Left colon (tissue), 2 donors: ENCODE data around the gene SENP2. TPM values are rescaled to one million over a fixed set of nuclear protein-coding genes. Genes with fewer than 3 reads are reported as not detected.
"Not testable (repeated sequence)": the region's sequence is repeated elsewhere in the genome, so short reads cannot be mapped to it uniquely, and the experiment has no call there.

Experiments used
- ATAC-seq: fragments of 200-7000 bp; cut with Tn5 transposase; one replicate; pipeline ENCODE4 v1.9.1; 2020; ENCODE audit warnings: mild to moderate bottlenecking, moderate library complexity
- DNase-seq, 2 donors: peaks; one replicate each; pipeline ENCODE4 v3.0.0-alpha.2; 2020
- intact Hi-C, 2 donors: fragments of 100-400 bp; cut with DNase I in 1 of 2; cut with micrococcal nuclease in 1 of 2; formaldehyde crosslinking; loops; one replicate each; pipeline versions ENCODE4 v1.11.2 to v1.14.0; 2022; cut with DNase I, micrococcal nuclease
- long read RNA-seq: library from polyadenylated mRNA; unstranded; transcript quantifications from one replicate; pipeline ENCODE4 v2.0.0, GENCODE V29; 2021
- total RNA-seq, 2 donors: library from RNA; stranded (reverse); fragmentation: NEBNext Ultra II Directional; extraction: Animal tissue kit (Norgen Biotek cat#: 25700); gene quantifications; one replicate each; pipeline ENCODE4 v1.2.1, GENCODE V29; 2021
- donor health status: DM: no; HTN: no; CAD: no.
- donor health status: DM: yes; HTN: yes; CAD: no.

Gene SENP2
- total RNA-seq: 10 to 100 TPM; 28.7 to 36.5 TPM
- long read RNA-seq, full-length matches to known transcripts: 13 of 23 reads
- long read RNA-seq, partial matches to known transcripts: 2 of 23 reads
- long read RNA-seq, other reads (novel, unspliced or antisense): 8 of 23 reads

DNA sequence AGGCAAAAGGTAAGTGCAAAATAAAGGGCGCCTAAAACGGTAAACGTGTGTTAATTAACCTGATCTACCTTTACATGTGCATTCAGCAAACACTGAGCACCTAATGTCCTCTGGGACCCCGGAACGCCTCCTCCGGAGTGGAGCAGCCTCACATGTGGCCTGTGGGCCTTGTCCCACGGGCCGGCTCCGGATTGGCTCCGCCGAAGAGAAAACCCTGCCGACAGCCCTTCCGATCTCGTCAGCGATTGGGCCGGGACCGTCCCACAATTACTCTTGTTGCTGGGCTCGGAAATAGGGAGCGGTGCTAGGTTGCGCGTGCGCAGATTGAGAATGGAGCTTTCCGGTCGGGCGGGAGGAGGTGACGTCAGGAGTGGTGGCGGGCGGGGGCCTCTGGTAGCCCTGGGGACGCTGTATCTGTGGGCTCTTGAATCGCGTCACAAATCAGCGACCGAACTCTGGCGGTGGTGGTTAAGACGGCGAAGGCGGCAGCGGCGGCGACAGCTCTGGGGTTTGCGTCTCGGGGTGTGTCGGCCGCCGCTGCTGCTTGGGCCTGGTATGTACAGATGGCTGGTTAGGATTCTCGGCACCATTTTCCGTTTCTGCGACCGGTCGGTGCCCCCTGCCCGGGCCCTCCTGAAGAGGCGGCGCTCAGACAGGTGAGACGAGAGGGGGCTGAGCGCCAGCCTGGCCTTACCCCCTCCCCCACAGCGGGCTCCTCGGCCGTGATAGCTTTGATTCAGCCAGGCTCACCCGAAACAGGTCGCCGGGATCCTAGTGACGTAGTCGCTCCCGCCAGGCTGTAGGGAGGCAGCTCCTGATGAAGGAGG lies at the start of gene SENP2:
TSS of gene SENP2 (plus strand) at position 437 of the 827 bp plus-strand sequence. CDS start at position 556, 119 bp downstream.
- intact Hi-C loops: no loop called here
- DNase-seq (peak; percentile 99 to 100), ATAC-seq (peak; percentile 90)

DNA sequence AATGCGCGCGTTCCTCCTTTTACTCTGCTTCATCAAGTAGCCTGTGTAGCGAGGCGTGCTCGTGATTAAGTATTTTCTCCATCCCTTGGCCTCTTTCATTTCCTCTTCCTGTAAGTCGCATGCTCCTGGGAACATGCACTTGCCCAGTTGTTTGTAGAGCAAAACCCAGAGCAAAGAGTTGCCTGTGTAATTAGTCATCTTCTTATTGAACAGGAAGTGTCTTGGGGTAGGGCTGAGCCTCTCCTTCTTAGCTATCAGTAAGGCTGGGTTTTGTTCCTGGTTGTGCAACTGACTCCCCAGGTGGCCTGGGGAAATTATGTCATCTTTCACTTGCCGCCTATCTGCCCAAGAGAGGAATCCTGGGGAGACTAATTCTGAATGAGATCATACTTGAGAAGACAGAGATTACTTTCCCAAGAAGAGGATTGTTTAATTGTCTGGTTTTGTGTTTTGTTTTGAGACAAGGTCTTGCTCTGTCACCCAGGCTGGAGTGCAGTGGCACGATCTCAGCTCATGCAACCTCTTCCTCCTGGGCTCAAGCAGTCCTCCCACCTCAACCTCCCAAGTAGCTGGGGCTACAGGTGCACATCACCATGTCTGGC lies 48.6 kb upstream of the SENP2 start:
- intact Hi-C loops: no loop called here
- ATAC-seq: peak; percentile 94
- peak; percentile 51 to 75 for DNase-seq

DNA sequence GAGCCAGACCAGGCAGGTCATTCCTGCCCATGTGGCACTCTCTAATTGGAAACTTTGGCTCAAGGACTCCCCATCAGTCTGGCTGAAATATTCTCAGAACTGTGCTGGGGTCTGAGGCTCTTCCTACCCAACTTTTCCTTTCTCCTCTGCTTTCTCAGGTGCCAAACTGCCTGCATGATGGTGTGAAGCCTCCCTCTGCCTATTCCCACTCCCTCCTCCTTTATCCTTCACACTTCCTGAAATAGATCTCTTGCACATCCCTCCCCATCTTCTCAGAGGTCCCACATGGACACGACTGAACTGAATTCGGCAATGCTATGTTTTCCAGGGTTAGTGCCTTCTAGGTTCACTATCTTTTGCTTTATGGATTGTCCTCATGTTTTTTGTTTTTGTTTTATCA lies 46.2 kb upstream of the SENP2 start:
- intact Hi-C loops: no loop called here
- ATAC-seq (no peak), DNase-seq (no peak)

GRCh38 chr3:185540695-185541094 lies 45.4 kb upstream of the SENP2 start:
- intact Hi-C loops: no loop called here
- DNase-seq (no peak), ATAC-seq (no peak)

DNA sequence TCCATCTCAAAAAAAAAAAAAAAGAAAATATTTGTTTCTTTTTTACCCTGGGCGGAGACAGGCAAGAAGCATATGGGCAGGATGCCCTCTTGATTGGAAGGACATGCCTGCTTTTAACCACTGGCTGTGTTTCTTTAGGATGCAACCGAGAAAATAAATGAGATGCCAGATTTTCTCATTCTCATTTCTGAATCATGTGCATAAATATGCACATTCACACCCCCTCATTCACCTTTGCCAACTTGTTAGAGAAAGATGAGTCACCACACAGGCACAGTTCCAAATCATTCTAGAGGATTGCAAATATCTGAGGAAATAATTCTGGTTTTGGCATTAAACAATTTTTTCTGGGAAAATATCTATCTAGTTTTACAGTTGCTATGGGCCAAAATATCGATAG lies 37.0 kb upstream of the SENP2 start:
- no peak for DNase-seq

DNA sequence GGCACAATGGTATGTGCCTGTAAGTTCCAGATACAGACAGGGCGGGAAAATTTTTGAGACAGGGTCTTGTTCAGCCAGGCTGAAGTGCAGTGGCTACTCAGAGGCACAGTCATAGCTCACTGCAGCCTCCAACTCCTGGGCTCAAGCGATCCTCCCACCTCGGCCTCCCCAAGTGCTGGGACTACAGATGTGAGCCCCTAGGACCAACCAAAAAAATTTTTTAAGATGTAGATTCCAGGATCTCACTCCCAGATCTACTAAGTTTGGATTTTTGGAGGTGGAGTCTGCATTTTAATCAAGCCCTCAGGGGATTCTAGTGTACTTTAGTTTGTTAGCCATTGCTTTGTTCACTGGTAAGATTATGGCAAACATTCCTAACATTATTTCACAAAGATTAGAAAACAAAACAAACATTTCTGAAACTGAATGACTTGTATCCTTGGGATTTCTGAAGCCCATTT lies 36.4 kb upstream of the SENP2 start:
- DNase-seq: no peak
- no peak for ATAC-seq
- intact Hi-C loops: no loop called here

More for the DNA sequence above, 37.0 kb upstream of the SENP2 start:
- intact Hi-C loops: no loop called here
- peak; percentile 12 for ATAC-seq

DNA sequence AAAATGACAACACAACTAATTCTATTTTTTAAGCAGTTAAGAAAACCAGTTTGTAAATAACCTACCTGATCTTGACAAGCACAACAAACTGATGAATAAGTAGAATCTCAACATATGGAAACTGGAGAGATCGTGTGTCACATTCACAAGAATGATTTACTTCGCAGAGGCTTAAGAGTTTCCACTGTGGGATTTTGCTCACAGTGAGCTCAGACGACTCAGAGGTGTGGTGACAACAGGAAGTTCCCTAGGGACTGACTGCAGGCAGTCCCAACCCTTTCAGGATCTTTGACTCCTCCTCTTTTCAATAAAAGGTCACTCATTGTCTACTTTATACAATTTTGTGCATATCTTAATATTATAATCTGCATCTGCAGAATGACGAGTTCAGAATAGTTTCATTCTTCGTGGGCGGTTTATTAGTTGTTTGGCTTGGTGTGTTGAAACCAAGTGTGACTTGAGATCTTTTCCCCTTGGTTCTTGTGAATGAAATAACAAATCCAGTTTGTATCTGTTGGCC lies 33.7 kb upstream of the SENP2 start, which contains the start of gene LIPH:
TSS of gene LIPH (minus strand) at position 231 of the 520 bp plus-strand sequence. CDS start at position 114, 117 bp downstream.
- ATAC-seq: peak; percentile 79
- intact Hi-C loops: no loop called here
- DNase-seq: peak; percentile 55 to 73

- intact Hi-C loops: no loop called here
- DNase-seq: no peak
- peak; percentile 43 for ATAC-seq
These were observed 31.0 kb upstream of the SENP2 start for GRCh38 chr3:185555101-185555501.

GRCh38 chr3:185555860-185556347 lies 30.2 kb upstream of the SENP2 start:
- intact Hi-C loops: no loop called here
- no peak for DNase-seq
- no peak for ATAC-seq

- intact Hi-C loops, ATAC-seq: not testable (repeated sequence)
- DNase-seq: peak in 1 of 2 donors; percentile 42
These were observed 29.5 kb upstream of the SENP2 start for GRCh38 chr3:185556640-185557039.

DNA sequence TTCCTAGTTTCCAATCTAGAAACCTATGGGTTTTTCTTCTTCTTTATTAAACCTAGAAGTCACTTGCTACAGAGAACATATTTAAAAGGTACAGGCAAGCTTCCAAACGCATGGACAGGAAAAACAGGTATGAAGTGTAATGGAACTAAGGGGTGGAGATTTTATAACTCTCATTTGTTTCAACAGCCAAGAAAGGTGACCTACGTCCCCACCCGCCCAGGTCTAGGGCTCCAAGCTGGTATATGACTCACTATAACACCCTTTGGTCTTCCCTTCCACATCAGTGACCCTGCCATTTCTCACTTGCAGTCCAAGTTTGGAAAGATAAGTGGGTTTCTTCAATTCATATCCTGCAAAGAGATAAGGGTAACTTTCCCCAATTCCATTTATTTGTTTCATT lies 27.7 kb upstream of the SENP2 start:
- DNase-seq: peak; percentile 83 to 89

GRCh38 chr3:185559706-185560090 lies 26.4 kb upstream of the SENP2 start:
- DNase-seq: no peak
- no peak for ATAC-seq
- intact Hi-C loops: no loop called here

More for the DNA sequence above, 27.7 kb upstream of the SENP2 start:
- intact Hi-C loops: no loop called here
- peak; percentile 85 for ATAC-seq

GRCh38 chr3:185560676-185561075 lies 25.4 kb upstream of the SENP2 start:
- intact Hi-C loops: no loop called here
- DNase-seq: peak in 1 of 2 donors; percentile 60
- no peak for ATAC-seq

DNA sequence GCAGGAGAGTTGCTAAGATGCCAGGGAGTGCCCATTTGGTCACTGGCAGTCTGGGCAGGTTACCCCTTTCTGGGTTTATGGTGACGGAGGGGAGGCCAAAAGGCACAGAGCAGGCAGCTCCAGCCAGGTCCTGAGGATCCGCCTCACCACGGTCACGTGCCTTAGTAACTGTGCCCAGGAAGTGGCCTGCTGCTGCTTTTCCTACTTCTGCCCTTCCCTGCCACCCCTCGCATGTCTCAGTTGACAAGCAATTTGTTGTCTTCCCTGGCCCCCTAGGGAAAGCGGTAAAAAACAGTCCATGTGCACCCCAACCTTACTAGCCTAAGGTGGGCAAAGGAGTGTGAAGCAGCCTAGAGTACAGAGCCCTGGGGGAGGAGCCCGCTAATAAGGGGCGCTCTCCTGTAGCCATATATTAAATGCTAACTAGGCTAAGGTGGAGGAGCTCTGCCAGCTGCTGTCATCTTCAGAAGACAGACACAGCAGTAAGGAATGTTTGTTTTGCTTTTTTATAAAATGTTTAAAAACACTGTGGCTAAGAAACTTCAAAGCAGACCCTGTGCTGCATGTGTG lies 24.6 kb upstream of the SENP2 start:
- intact Hi-C loops: no loop called here
- peak; percentile 38 for ATAC-seq
- DNase-seq: peak; percentile 63 to 70

GRCh38 chr3:185561958-185562357 lies 24.1 kb upstream of the SENP2 start:
- intact Hi-C loops: no loop called here
- DNase-seq (no peak), ATAC-seq (peak; percentile 22)

GRCh38 chr3:185572183-185572582 lies 13.9 kb upstream of the SENP2 start:
- intact Hi-C loops: no loop called here
- DNase-seq (no peak), ATAC-seq (no peak)

DNA sequence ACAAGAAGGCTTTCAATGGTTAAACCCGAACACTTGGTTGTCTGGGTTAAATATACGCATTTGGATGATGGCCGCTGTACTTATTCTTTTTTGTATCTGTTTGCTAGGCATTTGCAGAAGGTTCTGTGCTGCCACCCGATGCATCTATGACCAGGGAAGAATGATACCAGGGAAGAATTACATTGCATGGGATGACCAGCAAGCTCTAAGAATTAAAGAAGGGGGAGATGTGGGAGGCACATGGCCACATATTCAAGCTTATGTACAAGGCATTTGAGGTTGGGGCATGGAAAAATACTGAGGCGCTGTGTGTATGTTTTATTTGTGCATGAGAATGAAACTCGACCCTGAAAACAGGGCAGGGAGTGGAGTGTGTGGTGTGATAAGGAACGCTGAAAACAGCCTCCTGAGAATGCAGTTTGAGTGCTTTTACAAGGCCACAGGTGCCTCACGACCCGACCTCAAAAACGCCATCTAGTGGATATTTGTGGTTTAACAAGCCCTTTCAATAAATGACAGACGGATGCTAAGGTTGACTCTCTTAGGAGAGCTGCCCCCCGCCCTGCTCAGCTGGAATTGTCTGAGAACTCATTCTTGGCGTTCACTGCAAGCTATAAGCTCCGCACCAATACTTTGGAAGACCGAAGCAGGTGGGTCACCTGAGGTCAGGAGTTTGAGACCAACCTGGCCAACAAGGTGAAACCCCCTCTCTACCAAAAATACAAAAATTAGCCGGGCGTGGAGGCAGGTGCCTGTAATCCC lies 10.8 kb upstream of the SENP2 start:
- peak; percentile 86 for ATAC-seq
- intact Hi-C loops: not testable (repeated sequence)
- peak in 1 of 2 donors; percentile 28 for DNase-seq

DNA sequence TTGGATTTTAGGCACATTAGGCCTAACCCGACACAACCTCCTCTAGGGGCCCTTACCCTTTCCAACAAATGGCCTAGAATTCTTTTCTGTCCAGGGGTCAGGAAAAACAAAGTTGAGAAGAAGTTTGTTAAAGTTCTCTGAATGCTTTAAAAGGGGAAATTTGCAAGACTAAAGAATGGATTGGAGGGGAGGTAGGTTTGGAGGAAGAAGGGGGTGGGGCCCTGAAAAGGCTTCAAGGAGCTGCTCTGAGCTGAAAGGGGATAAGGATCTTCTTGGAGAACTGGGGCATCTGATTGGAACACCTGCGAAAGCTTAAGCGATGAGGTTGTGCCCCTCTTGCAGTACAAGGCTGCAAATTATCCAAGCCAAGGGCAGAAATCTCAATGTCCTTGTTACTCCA lies 3.9 kb upstream of the SENP2 start:
- ATAC-seq (no peak), DNase-seq (no peak)
- intact Hi-C loops: no loop called here
